GM15510 (cell line): ENCODE data around the gene TNFAIP2.

Source experiments
- POLR2A ChIP-seq: IDR thresholded peaks from 3 replicates; pipeline ENCODE4 v1.6.1; 2011; ENCODE audit warnings: borderline replicate concordance; ENCODE audit not compliant: insufficient read length; ENCODE audit errors: extremely low read depth

The TNFAIP2 gene

DNA sequence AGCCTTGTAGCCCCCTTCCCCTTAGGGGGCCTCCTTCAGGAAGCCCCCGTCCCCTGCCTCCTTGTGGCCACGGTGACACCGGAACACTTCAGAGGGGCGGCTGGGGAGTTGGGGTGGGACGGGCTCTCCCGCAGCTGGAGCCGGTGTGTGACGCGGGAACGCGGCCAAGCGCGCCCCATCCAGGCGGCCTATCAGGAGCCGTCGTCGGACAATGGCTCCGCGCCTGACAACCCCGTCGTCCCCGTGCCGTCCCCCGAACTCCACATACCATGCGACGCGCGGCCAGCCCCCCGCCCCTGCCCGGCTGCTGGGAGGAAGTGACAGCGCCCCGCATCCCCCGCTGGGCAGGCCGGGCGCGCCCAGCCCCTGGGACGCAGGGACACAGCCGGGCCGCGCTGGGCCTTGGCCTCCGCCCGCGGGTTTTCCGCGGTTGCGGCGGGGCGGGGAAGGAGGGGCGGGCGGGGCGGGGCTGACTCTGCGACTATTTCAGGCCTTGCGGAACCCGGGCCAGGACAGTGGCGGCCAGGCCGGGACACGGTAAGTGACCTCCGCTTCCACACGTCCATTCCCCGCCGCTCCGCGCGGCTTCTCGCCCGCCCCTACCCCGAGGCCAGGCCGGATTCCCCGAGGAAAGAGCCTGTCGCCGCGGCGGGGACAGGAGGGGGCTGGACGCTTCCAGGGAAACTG lies at the start of gene TNFAIP2:
Gene TNFAIP2, plus strand, starts transcription at position 515 of the 687 bp plus-strand sequence. CDS start 2,997 bp downstream, outside the sequence.
- TF ChIP-seq POLR2A, result peak; percentile 47

DNA sequence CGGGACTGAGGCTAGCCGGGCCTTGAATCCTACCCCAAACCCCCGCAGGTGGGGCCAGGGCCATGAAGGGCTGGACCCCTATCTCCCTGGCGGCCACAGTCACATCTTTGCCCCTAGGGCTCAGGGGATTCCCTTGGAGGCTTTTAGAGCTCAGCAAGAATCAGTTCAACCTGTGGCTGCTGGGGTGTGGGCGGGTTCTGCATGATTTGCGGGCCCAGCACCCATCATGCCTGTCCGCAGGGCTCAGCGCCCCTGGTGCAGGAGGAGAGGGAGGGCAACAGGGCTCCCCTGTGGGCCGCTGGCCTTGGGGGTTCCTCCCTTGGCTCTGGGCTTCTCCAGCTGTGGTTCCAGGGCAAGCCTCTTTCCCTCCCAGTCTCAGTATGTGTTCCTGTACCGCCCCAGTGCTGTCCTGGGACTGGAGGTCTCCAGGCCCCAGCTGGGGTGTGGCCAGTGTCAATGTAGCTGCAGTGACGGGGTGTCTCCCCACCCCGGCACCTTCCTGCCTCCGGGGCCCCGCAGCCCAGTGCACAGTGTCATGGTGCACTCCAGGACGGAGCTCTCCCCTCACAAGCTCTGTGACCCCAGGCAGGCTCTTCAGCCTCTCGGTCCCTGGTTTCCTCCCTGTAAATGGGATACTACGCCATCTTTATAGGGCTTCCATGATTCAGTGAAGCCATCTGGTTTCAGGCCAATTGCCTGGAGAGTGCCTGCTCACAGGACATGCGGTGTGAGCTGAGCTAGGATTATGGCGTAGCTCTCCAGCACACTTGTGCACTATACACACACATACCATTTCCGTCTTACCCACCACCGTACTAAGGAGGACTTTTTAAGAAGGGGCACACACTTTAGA lies 49.2 kb upstream of the TNFAIP2 start:
- no peak for TF ChIP-seq POLR2A

DNA sequence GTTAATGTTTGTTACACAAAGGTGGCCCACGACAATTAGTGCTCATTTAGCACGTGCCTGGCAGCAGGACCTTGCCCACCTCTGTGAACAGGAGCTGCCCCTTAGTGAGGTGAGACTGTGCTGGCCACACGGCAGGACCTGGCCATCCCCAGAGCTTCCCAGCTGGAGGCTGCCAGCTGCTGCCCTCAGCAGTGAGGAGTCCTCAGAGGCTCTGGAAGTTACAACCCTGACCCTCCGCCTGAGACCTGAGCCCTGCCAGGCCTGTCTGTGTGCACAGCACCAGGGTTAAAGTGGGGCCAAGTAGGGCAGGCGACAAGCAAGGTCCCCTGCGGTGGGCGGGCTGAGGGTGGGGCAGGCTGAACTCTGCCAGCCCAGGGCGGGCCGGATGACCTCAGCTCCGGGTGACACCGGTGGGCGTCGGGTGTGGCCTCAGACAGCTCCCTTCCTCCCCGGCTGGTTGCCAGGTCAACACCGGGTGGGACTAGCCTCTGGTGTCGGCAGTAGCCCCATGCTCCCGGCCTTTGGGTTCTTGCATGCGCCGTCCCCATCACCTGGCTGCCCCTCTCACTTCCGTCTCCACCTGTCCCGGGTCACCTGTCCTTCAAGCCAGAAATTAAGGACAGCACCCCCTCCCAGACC lies 48.4 kb upstream of the TNFAIP2 start:
- no peak for TF ChIP-seq POLR2A

DNA sequence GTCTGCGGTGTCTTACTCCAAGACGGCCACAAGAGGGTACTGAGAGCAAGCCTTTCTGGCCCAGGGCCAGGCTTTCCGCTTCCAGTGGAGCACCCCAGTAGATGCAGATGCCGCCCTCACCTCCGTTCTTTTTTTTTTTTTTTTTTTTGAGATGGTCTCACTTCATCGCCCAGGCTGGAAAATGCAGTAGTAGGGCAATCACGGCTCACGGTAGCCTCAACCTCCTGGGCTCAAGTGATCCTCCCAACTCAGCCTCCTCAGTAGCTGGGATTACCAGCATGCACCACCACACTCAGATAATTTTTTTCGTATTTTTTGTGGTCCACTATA lies 44.9 kb upstream of the TNFAIP2 start:
- TF ChIP-seq POLR2A, result no peak

DNA sequence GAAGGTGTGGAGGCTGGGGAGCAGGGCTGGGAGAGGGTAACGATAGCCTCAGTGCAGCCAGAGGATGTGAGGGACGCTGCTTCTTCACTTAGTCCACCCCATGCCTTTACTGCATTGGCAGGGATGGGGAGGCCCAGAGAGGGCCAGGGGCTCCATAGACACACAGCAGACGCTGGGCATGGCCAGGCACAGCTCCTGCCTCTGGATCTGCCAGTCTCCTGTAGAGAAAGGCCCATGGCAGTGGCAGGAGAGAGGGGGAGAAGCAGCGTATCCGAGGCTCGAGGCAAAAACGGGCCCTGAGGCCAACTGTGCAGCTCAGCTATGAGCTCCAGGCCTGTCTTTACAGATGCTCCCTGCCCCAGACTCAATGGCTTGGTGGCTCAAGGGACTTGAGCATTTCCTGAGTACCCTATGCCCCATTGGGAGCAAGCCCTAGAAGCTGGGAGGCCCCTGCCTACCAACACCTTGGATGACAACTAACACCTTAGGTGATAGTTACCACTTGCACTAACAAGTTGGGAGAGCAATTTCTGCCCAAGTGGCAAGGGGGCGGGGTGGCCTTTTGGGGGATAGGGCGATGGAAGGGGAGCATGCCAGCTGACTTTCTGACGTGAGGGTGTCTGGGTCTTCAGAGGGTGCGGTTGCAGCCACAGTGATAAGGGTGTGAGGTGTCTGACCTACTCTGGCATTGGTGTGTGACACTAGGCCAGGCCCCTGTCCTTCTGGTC lies 44.2 kb upstream of the TNFAIP2 start:
- no peak for TF ChIP-seq POLR2A

DNA sequence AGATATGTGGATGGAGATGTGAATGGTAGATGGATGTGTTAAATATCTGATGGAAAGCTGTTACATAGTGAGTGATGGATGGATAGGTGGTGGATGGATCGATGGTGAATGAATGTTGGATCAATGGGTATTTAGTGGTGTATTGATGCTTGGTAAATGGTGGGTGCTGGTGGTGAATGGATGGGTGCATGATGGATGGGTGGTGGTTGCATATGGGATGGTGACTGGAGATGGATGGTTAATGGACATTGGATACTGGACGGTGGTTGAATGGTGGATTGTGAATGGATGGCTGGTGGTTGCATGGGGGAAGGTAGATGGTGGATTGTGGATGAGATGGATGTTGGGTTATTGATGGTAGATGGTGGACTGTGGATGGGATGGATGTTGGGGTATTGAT lies 41.3 kb upstream of the TNFAIP2 start:
- no peak for TF ChIP-seq POLR2A

DNA sequence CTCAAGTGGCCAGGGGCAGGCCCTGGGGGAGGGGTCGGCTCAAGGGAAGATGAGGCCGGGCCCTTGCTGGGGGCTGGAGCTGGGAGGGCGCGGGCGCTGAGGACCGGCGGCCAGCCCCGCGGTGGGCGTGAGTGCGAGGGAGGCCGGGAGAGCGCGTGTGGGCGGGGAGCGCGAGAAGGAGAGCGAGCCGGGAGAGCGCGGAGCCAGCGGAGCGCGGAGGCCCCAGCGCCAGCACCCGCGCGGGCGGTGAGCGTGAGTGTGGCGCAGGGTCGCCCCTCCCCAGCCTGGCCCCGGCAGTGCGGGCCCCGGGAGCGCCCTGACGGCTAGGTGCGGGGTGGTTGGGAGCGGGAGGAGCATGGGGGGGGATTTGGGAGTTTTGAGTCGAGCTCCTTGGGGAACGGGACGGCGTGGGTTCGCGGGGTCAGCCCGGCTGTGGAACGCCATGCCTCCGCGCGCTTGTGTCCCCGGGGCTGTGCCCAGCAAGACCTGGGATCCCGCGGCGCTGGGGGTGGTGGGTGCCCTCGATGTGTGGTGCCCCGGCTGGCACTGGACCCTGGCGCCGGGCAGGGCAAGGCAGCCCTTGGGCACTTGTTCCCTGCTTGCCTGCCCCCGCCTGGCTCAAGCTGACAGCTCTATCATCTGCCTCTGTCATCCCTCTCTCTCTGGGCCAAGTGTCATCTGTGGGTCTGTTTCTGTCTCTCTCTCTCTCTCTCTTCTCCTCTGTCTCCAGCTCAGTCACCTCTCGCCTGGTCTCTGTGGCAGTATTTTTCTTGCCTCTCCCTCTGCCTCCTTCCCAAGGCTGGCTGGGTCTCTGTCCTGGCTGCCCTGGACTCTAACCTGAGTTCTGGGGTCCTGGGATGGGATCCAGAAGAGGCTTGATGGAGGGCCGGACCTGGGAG lies 39.0 kb upstream of the TNFAIP2 start, which contains the start of gene LBHD2:
Gene LBHD2, plus strand, starts transcription at position 190 of the 899 bp plus-strand sequence. CDS start 1,803 bp downstream, outside the sequence.
- TF ChIP-seq POLR2A, result no peak

DNA sequence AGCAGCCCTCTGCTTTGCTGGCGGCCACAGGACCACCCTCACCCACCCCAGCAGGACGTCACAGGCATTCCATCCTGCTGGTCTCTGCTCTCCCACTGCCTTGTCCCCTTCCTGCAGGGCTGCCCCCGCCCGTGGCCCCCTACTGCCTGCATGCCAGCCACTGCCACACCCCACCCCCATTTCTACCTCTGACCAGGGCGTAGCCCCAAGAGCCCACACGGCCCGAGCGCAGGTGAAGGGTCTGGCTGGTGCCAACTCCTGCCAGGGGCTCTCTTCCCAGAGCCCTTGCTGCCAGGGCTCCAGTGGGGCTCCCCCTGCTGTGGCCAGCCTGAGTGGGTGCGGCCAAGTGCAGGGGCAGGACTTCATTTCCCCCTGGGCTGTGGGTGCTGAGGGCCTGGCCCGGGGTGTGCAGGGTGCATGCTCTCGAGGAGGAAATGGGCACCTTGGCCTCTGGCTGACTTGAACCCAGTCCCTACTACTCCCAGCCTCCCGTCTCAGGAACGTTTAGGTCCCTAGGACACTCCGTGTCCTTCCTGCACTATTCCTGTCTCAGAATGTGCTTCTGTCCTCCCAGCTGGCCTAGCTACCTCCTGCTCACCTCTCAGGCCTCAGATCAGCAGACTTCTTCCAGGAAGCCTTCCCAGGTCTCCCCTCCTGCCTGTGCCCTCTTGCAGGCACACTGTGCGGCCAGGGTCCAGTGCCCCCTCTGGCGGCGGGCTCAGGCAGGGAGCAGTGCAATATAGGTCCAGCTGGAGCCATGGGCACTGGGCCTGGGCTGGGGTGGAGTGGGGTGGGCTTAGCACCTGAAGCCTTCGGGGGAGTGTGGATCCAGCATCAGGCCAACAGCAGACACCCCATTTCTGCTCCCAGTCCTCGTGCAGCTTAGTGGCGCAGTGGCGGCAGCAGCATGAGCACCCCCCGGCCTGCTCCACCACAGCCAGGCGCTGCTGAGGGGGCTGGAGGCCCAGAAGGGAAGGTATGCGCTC lies 37.9 kb upstream of the TNFAIP2 start:
- no peak for TF ChIP-seq POLR2A

GRCh38 chr14:103086771-103087342 lies 36.4 kb upstream of the TNFAIP2 start:
- TF ChIP-seq POLR2A, result no peak

DNA sequence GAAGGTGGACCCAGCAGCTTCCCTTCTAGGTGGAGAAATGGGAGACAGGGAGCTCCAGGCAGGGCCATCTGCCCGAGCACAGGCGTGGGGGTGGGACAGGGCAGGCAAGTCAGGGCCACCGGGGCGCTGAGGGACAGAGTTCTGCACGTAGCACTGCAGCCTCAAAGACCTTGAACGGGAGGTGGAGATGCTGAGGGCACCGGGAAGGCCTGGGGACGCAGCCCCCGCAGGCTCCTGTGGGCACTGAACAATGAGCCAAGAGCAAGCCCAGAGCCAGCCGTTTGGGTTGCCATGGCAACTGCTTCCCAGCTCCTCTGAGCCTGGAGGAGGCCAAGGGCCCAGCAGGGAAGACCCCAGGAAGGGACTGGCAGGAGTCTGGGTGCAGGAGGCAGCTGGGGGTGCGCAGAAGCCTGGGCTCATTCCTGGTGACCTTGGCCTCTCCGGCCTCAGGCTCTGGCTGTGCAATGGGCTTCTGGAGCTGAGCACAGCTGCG lies 35.9 kb upstream of the TNFAIP2 start:
- TF ChIP-seq POLR2A, result no peak

DNA sequence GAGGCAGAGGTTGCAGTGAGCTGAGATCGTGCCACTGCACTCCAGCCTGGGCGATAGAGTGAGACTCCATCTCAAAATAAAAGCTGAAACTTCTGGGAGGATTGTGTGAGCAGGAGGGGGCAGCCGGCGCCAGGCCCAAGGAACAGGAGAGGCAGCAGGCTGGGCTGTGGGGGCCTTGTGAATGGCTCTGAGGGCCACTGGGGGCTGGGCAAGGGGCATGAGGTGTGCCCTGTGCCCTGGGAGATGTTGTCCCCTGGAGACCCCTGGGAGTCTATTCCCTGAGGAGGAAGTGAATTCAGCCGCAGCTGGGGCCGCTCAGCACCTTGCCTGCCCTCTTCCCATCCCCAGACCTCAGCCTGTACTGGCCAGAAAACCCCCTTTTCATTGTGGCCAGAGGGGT lies 34.3 kb upstream of the TNFAIP2 start:
- TF ChIP-seq POLR2A, result no peak
